ENCODE results near the gene ONECUT3.
"Not testable (repeated sequence)": the region's sequence is repeated elsewhere in the genome, so short reads cannot be mapped to it uniquely, and the experiment has no call there.

ONECUT3 gene

DNA sequence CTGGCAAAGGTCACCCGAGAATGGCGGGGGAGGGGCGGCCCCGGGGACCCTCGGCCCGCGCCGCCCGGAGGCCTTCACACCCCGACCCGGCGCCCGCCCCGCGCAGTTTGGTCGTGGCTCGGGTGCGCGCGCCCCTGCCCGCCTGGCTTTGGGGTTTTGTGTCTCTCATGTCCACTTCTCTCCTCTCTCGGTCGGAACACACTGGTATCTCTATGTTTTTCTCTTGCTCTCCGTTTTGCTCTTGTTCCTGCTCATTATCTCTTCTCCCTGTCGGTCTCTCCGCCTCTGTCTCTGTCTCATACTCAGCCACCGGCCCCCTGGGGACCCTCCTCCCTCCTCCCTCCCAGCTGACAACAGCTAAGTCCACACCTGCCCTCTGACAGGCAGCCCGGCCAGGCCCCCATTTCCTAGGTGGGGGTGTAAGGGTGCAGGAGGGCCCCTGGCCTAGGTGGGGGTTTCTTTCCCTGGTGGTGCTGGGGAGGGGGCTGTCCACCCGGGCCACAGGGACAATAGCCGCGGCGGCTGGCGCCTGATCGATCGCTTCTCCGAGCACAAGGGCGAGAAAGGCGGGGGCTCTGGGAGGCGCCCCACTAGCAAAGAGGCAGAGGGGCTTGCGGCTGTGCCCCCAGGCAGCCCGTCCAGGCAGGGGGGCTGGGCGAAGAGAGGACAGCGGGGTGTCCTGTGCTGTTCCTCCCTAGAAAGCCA, 2.3 kb downstream of the ONECUT3 start:
- Mint-ChIP-seq H3K27me3 (peaks cover 58 to 78% of the 10 kb centered on the region in 2 donors), H3K36me3 (peaks cover 2 to 7% of the 10 kb centered on the region in 2 donors), H3K9me3 (no peaks in the 10 kb centered on the region), H3K4me3 (peak overlapping the region in 1 of 2 donors; percentile 64), H3K4me1 (peaks cover 18 to 46% of the 10 kb centered on the region in 2 donors), H3K27ac (peak overlapping the region; percentile 82)
- no peak for ATAC-seq (replicated peaks)
- DNase-seq, result no peak

DNA sequence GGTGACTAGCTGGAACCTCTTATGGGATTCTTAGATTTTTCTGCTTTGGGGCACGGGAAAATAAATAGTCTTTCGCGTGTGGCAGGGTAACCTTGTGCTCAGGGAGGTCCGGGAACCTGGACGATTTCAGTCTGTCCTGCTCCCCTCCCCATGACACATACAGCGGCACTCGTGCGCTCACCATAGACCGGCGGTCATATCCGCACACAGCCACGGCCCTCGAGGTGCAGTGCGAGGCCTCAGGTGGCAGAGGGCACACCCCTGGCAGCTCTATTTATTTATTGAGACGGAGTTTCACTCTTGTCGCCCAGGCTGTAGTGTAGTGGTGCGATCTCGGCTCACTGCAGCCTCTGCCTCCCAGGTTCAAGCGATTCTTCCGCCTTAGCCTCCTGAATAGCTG, 3.0 kb downstream of the ONECUT3 start:
- H3K36me3 Mint-ChIP-seq, result peaks cover 2 to 7% of the 10 kb centered on the region in 2 donors
- no peak overlapping the region for H3K4me3 Mint-ChIP-seq
- H3K9me3 Mint-ChIP-seq, result no peaks in the 10 kb centered on the region
- H3K27ac Mint-ChIP-seq, result peak overlapping the region; percentile 71
- H3K4me1 Mint-ChIP-seq, result peaks cover 18 to 47% of the 10 kb centered on the region in 2 donors
- DNase-seq, result no peak
- peaks cover 64 to 78% of the 10 kb centered on the region in 2 donors for H3K27me3 Mint-ChIP-seq
- no peak for ATAC-seq (replicated peaks)

DNA sequence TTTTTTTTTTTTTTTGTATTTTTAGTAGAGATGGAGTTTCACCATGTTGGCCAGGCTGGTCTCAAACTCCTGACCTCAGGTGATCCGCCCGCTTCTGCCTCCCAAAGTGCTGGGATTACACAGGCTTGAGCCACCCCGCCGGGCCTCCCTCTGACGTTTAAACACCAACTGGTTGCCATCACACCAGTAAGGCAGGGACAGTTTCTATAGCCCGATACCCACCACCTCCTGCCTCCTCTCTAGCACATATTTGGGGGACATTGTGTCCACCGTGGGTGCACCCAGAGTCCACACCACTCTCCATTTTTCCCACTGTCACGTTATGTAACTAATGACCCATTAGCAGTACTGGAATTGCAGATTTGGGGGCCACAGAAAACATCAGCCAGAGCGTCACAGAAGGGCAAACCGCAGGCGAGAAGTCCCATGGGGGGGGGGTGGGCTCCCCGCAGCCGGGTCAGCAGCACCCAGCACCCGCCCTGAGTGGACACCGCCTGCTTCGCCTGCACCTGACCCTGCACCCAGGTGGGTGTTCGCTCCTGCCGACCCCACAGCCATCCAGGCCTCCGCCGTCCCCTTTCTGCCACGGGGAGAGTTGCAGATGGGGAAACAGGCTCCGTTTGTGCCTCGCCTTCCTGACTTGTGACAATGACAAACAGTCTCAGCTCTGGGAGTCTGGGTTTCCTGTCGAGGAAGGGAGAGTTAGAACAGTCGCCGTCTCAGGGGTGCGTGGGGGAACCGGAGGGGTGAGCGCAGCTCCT, 3.6 kb downstream of the ONECUT3 start:
- Mint-ChIP-seq H3K27ac (peak overlapping the region; percentile 93), H3K36me3 (peaks cover 2 to 7% of the 10 kb centered on the region in 2 donors), H3K27me3 (peaks cover 64 to 78% of the 10 kb centered on the region in 2 donors), H3K4me1 (peaks cover 15 to 52% of the 10 kb centered on the region in 2 donors), H3K4me3 (peak overlapping the region; percentile 50 to 72), H3K9me3 (no peaks in the 10 kb centered on the region)
- DNase-seq (no peak), ATAC-seq (replicated peaks) (no peak)

DNA sequence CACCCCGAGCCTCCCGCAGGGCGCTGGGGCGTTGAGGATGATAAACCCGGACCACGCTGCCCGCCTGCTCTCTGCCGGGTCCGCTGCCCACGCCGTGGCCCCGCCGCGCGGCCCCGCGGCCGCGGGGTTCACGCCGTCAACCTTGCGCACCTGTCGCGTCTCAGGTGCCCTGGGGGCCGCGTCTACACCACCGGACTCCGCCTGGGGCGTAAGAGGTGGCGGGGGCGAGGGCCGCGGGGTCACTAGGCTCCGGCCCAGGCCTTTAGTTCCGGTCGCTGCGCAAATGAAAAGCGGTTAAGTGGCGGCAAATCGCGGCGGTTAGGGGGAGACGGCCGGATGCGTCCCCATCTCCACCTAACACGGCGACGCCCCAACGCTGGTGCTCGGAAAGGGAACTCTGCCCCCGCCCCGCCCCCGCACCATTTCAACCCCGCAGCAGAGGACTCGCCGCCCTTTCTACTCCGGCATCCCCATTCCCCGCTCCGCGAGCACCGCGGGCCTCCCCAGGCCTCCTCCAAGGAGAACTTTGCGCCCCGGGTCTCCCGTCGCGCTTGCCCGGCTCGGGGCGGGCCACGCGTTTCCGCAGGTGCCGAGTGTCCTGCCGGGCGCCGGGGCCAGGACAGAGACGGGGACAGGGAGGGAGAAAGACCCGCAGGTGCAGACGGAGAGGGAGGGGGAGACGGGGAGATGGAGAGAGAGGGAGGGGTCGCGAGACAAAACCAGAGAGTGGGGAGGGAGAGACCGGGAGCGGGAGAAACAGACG, 4.3 kb downstream of the ONECUT3 start:
- Mint-ChIP-seq H3K27ac (peak overlapping the region; percentile 93), H3K9me3 (no peaks in the 10 kb centered on the region), H3K4me3 (peak overlapping the region; percentile 50 to 72), H3K4me1 (peaks cover 14 to 45% of the 10 kb centered on the region in 2 donors), H3K36me3 (peaks cover 2 to 7% of the 10 kb centered on the region in 2 donors), H3K27me3 (peaks cover 58 to 76% of the 10 kb centered on the region in 2 donors)
- DNase-seq (no peak), ATAC-seq (replicated peaks) (no peak)

DNA sequence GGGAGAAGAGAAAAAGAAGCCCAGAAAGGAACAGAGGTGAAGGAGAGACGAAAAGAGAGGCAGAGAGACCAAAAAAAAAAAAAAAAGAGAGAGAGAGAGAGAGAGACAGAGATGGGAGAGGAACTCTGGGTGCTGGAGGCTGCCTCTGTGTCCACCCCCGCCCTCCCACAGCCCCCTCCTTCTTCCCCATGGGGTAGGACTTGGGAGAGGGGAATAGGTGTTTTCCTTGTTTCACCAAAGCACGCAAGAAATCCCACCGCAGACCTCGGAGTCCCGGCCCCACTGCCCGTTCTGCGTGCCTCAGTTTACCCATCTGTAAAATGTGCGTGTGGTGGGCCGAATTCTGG, 4.9 kb downstream of the ONECUT3 start:
- Mint-ChIP-seq H3K4me3 (peak overlapping the region in 1 of 2 donors; percentile 33), H3K36me3 (peaks cover 2 to 4% of the 10 kb centered on the region in 2 donors), H3K27ac (peak overlapping the region; percentile 68), H3K9me3 (no peaks in the 10 kb centered on the region), H3K4me1 (peaks cover 11 to 40% of the 10 kb centered on the region in 2 donors), H3K27me3 (peaks cover 57 to 75% of the 10 kb centered on the region in 2 donors)
- no peak for DNase-seq
- ATAC-seq (replicated peaks), result no peak

DNA sequence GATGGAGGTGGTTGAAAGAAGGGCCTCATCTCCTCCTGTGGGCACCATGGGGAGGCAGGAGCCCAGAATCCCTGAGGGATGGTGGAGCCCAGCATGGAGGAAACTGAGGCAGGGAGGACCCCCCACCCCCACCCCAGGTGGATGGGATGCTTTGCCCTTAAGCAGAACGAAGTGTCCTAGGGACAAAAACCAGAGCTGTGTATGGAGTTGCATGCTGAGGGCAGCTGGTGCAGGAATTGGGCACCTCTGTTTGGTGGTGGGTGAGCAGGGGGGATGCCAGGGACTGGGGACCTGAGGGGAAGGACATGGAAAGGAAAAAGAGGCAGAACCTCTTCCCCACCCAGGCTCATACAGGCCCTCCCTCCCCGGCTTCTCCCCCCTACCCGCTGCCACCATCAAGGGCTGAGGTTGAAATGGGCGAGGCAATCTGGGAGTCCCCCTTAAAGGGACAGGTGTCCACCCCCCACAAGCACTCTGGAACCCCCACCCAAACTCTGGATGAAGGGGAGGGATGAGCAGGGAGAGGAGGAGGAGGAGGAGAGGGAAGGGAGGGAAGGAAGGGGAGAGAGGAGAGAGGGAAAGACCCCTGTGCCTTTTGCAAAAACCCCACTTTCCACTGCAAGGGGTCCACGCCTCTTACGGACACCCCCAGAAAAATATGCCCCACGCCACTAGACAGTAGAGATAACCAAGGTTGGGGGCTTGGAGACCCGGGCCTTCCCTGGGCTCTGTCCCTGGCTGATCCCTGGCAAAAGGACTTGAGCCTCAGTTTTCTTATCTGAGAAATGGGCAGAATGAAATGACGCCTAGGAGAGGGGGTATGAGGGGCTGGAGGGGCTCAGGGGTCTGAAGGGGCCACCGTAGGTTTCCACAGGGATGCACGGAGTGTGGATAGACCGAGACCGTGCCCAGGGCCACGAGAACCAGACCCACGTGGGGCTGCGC, 5.9 kb downstream of the ONECUT3 start:
- DNase-seq (no peak), ATAC-seq (replicated peaks) (no peak)
- Mint-ChIP-seq H3K36me3 (peaks cover 2 to 4% of the 10 kb centered on the region in 2 donors), H3K27me3 (peaks cover 65 to 83% of the 10 kb centered on the region in 2 donors), H3K9me3 (no peaks in the 10 kb centered on the region), H3K4me3 (no peak overlapping the region), H3K4me1 (peaks cover 11 to 40% of the 10 kb centered on the region in 2 donors), H3K27ac (no peak overlapping the region)

DNA sequence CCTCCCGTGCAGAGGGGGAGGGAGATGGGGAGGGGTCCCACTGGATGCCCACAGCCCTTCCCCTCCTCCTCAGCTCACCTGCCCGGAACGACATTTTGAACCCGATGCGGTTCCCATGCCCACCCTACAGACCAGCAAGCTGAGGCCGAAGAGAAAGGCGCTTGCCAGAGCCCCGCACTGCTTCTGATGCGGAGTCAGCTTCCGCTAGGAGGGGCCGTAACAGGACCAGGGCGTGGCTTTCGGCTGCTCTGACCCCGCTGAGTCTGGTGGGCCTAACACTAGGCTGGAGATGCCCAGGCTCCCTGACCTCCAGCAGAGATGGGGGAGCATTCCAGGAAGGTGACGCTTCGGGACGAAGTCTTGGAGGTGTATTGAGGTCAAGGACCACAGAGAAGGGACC, 6.7 kb downstream of the ONECUT3 start:
- Mint-ChIP-seq H3K36me3 (peaks cover 2 to 4% of the 10 kb centered on the region in 2 donors), H3K9me3 (no peaks in the 10 kb centered on the region), H3K27ac (peak overlapping the region; percentile 5), H3K27me3 (peaks cover 73 to 91% of the 10 kb centered on the region in 2 donors), H3K4me1 (peaks cover 9 to 33% of the 10 kb centered on the region in 2 donors), H3K4me3 (no peak overlapping the region)
- DNase-seq (no peak), ATAC-seq (replicated peaks) (no peak)

DNA sequence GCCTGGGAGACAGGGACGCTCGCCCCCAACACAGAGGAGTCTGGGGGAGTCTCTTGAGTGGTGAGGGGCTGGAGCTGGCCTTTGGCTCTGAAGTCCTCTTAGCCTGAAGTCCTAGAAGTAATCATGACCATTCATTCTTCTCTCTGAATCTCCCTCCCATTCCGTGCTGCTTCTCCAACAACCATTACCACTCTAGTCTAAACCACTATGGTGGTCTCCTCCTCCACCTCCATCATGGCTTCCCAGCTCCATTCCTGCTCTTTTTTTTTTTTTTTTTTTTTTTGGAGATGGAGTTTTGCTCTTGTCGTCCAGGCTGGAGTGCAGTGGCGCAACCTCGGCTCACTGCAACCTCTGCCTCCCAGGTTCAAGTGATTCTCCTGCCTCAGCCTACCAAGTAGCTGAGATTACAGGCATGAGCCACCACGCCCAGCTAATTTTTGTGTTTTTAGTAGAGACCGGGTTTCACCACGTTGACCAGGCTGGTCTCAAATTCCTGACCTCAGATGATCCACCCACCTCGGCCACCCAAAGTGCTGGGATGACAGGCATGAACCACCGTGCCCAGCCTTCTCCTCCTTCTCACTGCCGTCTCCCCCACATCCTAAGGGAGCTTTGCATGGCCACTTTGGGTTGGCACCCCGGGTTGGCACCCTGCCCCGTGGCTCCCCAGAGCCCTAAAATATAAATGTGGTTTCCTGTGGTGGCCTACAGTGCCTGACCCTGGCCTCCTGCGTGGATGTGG, 7.7 kb downstream of the ONECUT3 start:
- not testable (repeated sequence) for ATAC-seq (replicated peaks); DNase-seq; H3K36me3 Mint-ChIP-seq; H3K9me3 Mint-ChIP-seq
- Mint-ChIP-seq H3K27me3 (peaks cover 76 to 92% of the 10 kb centered on the region in 2 donors), H3K27ac (peak overlapping the region; percentile 78), H3K4me3 (peak overlapping the region in 1 of 2 donors; percentile 56), H3K4me1 (peaks cover 6 to 32% of the 10 kb centered on the region in 2 donors)

DNA sequence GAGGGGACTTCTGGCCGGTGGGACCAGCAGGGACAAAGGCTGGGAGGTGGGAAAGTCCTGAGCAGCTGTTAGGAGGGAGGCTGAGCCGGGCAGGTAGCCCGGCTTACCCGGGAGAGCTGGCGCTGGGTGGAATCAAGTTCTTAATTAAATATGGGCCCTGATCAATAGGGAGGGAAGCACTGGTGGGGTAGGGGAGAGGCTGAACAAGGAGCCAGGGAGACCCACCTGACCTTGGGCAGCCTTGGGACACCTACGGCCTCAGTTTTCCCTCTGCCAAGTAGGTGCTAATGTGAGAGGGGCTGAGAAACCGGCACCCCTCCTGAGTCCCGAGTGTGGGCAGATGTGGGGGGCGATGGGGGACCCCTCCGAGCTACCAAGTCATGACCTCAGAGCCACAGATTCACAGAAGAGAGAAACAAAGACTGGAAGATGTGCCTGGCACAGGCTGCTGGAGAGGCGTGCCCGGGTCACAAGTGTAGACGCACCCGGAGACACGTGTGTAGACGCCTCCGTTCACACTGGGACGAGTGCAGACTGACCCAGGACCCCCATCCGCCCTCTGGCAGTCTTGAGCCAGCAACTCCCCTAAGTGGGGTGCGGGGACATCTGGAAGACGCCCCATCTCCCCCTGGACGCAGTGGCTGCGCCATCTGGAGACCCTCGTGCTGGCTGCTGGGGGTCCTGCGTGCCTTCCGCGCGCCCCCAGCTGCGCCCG, 8.4 kb downstream of the ONECUT3 start:
- peak overlapping the region; percentile 78 for H3K27ac Mint-ChIP-seq
- no peaks in the 10 kb centered on the region for H3K9me3 Mint-ChIP-seq
- H3K36me3 Mint-ChIP-seq, result peaks cover 0 to 2% of the 10 kb centered on the region in 2 donors
- DNase-seq, result no peak
- ATAC-seq (replicated peaks), result no peak
- H3K4me1 Mint-ChIP-seq, result peaks cover 6 to 38% of the 10 kb centered on the region in 2 donors
- peaks cover 76 to 93% of the 10 kb centered on the region in 2 donors for H3K27me3 Mint-ChIP-seq
- peak overlapping the region in 1 of 2 donors; percentile 56 for H3K4me3 Mint-ChIP-seq

DNA sequence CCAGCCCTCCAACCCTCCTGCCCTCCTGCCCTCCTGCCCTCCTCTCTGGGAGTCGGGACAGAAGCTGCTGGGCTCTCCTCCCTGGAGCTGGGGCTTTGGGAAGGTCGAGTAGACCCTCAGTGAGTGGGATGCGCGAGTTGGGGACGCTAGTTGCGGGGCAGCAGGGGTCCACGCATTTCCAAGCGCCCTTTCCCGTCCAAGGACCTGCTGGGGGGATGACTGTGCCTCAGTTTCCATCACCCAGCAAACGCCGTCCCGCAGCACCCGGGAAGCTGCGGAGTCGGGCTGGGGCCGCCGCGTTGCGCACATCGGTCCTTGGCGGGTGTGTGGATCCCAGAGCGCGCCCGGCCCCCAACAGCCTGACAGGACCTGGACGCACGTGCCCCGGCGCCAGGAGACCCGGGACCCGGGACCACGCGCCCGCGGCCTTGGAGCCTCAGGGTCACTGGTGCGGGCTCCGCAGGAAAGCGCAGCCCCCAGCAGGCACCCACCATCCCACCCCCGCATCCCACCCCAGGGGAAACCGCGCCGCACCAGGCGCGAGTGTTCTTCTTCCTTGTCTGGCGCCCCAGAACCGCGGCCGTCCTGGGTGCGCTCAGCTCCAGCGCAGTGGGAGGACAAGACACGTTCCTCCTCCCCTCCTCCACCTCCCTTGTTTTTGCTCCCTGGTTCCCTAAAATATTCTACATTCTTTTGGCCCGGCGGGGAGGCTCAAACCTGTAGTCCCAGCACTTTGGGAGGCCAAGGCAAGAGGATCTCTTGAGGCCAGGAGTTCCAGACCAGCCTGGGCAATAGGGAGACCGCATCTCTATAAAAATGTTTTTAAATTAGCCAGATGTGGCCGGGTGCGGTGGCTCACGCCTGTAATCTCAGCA, 9.2 kb downstream of the ONECUT3 start:
- H3K4me3 Mint-ChIP-seq, result peak overlapping the region in 1 of 2 donors; percentile 29
- H3K27ac Mint-ChIP-seq, result peak overlapping the region; percentile 47
- H3K36me3 Mint-ChIP-seq, result peaks cover 0 to 1% of the 10 kb centered on the region in 2 donors
- DNase-seq, result no peak
- peaks cover 72 to 90% of the 10 kb centered on the region in 2 donors for H3K27me3 Mint-ChIP-seq
- H3K4me1 Mint-ChIP-seq, result peaks cover 2 to 37% of the 10 kb centered on the region in 2 donors
- no peaks in the 10 kb centered on the region for H3K9me3 Mint-ChIP-seq
- no peak for ATAC-seq (replicated peaks)

DNA sequence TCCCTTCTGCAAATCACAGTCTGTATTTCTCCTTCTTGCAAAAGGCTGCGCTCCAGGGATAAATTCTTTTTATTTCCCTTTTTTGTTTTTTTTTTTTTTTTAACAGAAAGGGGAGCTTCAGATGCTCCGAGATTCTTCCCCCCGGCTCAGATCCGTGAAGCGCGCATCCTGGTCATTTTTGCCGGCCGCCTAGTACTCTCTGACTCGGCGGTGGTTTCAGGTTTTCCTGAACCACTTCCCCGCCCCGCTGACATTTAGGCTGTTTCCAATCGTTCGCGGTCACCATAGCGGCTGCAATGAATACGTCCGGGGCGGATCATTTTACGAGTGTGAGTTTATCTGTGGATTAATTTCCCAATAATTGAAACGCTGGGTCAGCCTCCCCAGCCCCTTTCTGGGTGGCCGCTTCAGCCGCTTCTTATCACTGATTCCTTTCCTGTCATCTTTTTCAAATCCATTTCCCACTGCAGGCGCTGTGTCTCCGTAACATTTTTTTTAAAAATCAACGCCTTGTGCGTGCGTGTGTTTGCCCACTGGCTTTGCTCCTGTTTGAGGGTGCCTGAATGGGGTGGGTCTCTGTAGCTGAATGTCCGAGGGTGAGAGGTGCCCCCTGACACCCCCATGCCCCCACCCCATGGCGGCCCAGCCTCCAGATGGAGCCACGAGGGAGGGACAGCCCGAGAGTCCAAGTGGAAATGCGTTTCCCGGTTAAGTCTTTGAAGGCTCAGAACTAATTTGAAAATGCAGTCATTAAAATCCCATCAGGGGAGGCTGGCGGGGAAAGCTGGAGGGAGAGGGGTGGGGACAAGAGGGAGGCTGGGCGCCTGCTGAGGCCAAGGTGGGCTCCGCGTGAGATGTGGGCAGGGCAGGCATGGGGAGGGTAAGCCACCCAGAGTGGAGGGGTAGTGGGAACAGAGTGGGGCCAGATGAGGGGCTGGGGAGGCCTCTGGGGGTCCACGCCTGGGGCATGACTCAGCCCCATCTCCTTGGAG, 10.6 kb downstream of the ONECUT3 start:
- H3K4me3 Mint-ChIP-seq, result peak overlapping the region in 1 of 2 donors; percentile 46
- H3K27ac Mint-ChIP-seq, result peak overlapping the region; percentile 84
- H3K27me3 Mint-ChIP-seq, result peaks cover 77 to 91% of the 10 kb centered on the region in 2 donors
- DNase-seq (no peak), ATAC-seq (replicated peaks) (no peak)
- H3K36me3 Mint-ChIP-seq, result peaks cover 0 to 1% of the 10 kb centered on the region in 2 donors
- H3K4me1 Mint-ChIP-seq, result peaks cover 6 to 39% of the 10 kb centered on the region in 2 donors
- no peaks in the 10 kb centered on the region for H3K9me3 Mint-ChIP-seq
